ENCODE measurements around the gene PSMG2. TPM values are rescaled to one million over a fixed set of nuclear protein-coding genes. Genes with fewer than 3 reads are reported as not detected.

PSMG2 gene
- total and polyA plus RNA-seq, 9 of the 15 experiments (the other 6 are each of a cell fraction or from before 2014, with no cell fraction given) = 59.9 to 271 (median 111) TPM

- TF ChIP-seq ELF1 (tag; IDR thresholded peaks at IDR 0.05) (0 out of 2 replicates have a peak, but pooled peaks have one; percentile 12), CCAR2 (IDR thresholded peaks at IDR 0.05; ENCODE audit: low read depth, low read length) (no peak), RFX1 (IDR thresholded peaks at IDR 0.05) (no peak), ZFP36 (IDR thresholded peaks at IDR 0.05; ENCODE audit: low read depth, low read length, partially characterized antibody) (no peak), ZBTB7A (IDR thresholded peaks at IDR 0.05; ENCODE audit: borderline replicate concordance, control insufficient read depth, low read depth, low read length) (no peak), RBM14 (IDR thresholded peaks at IDR 0.05; ENCODE audit: borderline replicate concordance, insufficient read depth, low read depth, low read length) (no peak), NFIC (IDR thresholded peaks at IDR 0.05) (no peak), ADNP (tag; IDR thresholded peaks at IDR 0.05) (no peak), SMARCE1 (IDR thresholded peaks at IDR 0.05) (no peak), ARID1B (IDR thresholded peaks at IDR 0.05) (no peak), TFAM (CRISPR knock-in tag; conservative IDR thresholded peaks at IDR 0.05) (no peak), RCOR1 (IDR thresholded peaks at IDR 0.05; ENCODE audit: borderline replicate concordance in 1 of 2, low read depth in 2 of 2, low read length in 2 of 2) (0 out of 4 replicates have a peak, but pooled peaks of 1 of the 2 experiments have one; percentile 34), THRA (IDR thresholded peaks at IDR 0.05) (no peak), FIP1L1 (IDR thresholded peaks at IDR 0.05; ENCODE audit: low read depth, low read length, poor library complexity, severe bottlenecking) (no peak), SMAD4 (CRISPR knock-in tag; conservative IDR thresholded peaks at IDR 0.05) (0 out of 2 replicates have a peak, but pooled peaks have one; percentile 14), E4F1 (CRISPR knock-in tag; IDR thresholded peaks at IDR 0.05; ENCODE audit: borderline replicate concordance) (no peak), STAT5B (CRISPR knock-in tag; IDR thresholded peaks at IDR 0.05) (no peak), ZBTB33 (CRISPR knock-in tag; IDR thresholded peaks at IDR 0.05) (no peak), JUND (IDR thresholded peaks at IDR 0.05; ENCODE audit: borderline replicate concordance, low read depth, low read length) (no peak), JUND (tag; IDR thresholded peaks at IDR 0.05; ENCODE audit: borderline replicate concordance, low read depth, low read length) (peak; percentile 14; the same call in 1 of the 3 replicates), LCOR (CRISPR knock-in tag; IDR thresholded peaks at IDR 0.05) (no peak), MBD2 (IDR thresholded peaks at IDR 0.05; ENCODE audit: borderline replicate concordance, low read depth) (no peak)
Observed at GRCh38 chr18:12766986-12767433, 64.2 kb downstream of the PSMG2 start (continued).

Data from K562 (cell line).